Measurements from ENCODE around the gene TMEM132C.

Gene TMEM132C

DNA sequence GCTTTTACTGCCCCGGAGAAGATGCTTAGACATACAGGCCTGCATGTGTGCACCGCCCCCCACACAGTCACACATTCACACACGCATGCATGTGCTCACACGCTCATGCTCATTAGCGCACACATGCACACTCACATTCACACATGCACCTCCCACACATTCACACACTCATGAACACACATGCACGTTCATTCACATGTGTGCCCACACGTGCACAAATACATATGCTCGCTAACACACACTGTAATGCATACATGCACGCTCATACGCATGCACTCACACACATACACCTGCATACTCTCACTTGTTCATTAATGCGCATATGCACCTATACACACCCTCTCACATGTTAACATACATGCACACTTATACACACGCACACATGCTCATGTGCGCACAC, 21.9 kb downstream of the TMEM132C start:
- CTCF ChIA-PET = no interaction called here
- no peak for TF ChIP-seq TCF7L2 (IDR thresholded peaks at IDR 0.05; ENCODE audit: borderline replicate concordance, low read depth, low read length)
- TF ChIP-seq EGR2 (tag by site-specific recombination; IDR thresholded peaks at IDR 0.05; ENCODE audit: low read depth) = no peak
- no peak for TF ChIP-seq RBAK (tag by site-specific recombination; IDR thresholded peaks at IDR 0.05)
- TF ChIP-seq ZNF416 (tag by site-specific recombination; IDR thresholded peaks at IDR 0.05) = no peak
- no peak for TF ChIP-seq ZNF621 (tag by site-specific recombination; IDR thresholded peaks at IDR 0.05)
- TF ChIP-seq, protein P1, sequence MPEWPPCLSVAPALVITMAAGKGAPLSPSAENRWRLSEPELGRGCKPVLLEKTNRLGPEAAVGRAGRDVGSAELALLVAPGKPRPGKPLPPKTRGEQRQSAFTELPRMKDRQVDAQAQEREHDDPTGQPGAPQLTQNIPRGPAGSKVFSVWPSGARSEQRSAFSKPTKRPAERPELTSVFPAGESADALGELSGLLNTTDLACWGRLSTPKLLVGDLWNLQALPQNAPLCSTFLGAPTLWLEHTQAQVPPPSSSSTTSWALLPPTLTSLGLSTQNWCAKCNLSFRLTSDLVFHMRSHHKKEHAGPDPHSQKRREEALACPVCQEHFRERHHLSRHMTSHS (tag by site-specific recombination; IDR thresholded peaks at IDR 0.05) = no peak
- TF ChIP-seq ZNF214 (tag by site-specific recombination; IDR thresholded peaks at IDR 0.05; ENCODE audit: borderline replicate concordance) = no peak
- no peak for TF ChIP-seq SALL2 (tag by site-specific recombination; IDR thresholded peaks at IDR 0.05; ENCODE audit: borderline replicate concordance)
- TF ChIP-seq GLIS1 (tag by site-specific recombination; IDR thresholded peaks at IDR 0.05) = no peak
- TF ChIP-seq ZNF248 (tag by site-specific recombination; IDR thresholded peaks at IDR 0.05) = no peak
- TF ChIP-seq ZNF426 (tag by site-specific recombination; IDR thresholded peaks at IDR 0.05) = no peak
- TF ChIP-seq, protein P2, sequence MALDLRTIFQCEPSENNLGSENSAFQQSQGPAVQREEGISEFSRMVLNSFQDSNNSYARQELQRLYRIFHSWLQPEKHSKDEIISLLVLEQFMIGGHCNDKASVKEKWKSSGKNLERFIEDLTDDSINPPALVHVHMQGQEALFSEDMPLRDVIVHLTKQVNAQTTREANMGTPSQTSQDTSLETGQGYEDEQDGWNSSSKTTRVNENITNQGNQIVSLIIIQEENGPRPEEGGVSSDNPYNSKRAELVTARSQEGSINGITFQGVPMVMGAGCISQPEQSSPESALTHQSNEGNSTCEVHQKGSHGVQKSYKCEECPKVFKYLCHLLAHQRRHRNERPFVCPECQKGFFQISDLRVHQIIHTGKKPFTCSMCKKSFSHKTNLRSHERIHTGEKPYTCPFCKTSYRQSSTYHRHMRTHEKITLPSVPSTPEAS (tag by site-specific recombination; IDR thresholded peaks at IDR 0.05) = no peak
- no peak for TF ChIP-seq ZFP3 (tag by site-specific recombination; IDR thresholded peaks at IDR 0.05; ENCODE audit: low read depth)
- POLR2A ChIA-PET = no interaction called here
- H3K27ac ChIP-seq (ENCODE audit: extremely low read depth, low read depth, low read length) = no peak overlapping the region
- H3K4me3 ChIP-seq (ENCODE audit: low read depth, low read length) = no peak overlapping the region
- no peaks in the 10 kb centered on the region for H3K36me3 ChIP-seq (ENCODE audit: control insufficient read depth in 2 of 2, insufficient read depth in 1 of 2, low read length in 2 of 2)
- no peaks in the 10 kb centered on the region for H3K9me3 ChIP-seq (ENCODE audit: control insufficient read depth, insufficient read depth, low read depth, low read length)
- no peaks in the 10 kb centered on the region for H3K4me1 ChIP-seq (ENCODE audit: control insufficient read depth, insufficient read depth, low read length)

DNA sequence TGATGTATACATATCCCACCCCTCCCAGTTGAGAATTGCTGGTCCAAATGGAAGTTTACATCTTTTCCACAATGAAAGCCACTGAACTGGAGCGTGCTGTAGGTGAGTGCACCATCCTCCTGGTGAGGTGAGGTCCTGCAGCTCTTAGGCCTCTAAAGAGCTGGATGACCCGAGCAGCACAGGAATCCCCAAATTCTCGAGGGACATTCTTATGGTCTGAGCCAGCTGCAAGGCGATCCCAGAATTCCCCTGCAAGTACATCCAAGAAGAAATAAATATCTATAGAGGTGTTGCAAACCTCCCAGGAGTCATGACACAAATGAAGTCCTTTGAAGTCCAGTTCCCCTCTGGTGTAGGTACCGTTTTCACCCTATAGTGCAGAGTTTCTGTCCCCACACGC, 24.0 kb downstream of the TMEM132C start:
- Histone ChIP-seq H3K27ac (ENCODE audit: extremely low read depth, low read depth, low read length) (no peak overlapping the region), H3K9me3 (ENCODE audit: control insufficient read depth, insufficient read depth, low read depth, low read length) (no peaks in the 10 kb centered on the region), H3K4me1 (ENCODE audit: control insufficient read depth, insufficient read depth, low read length) (no peaks in the 10 kb centered on the region), H3K36me3 (ENCODE audit: control insufficient read depth in 2 of 2, insufficient read depth in 1 of 2, low read length in 2 of 2) (no peaks in the 10 kb centered on the region), H3K4me3 (ENCODE audit: low read depth, low read length) (no peak overlapping the region)
- ChIA-PET POLR2A (no interaction called here), CTCF (no interaction called here)
- TF ChIP-seq ZNF654 (tag by site-specific recombination; IDR thresholded peaks at IDR 0.05; ENCODE audit: low read depth) = no peak
- no peak for TF ChIP-seq ZNF626 (tag by site-specific recombination; IDR thresholded peaks at IDR 0.05)
- TF ChIP-seq, protein P3, sequence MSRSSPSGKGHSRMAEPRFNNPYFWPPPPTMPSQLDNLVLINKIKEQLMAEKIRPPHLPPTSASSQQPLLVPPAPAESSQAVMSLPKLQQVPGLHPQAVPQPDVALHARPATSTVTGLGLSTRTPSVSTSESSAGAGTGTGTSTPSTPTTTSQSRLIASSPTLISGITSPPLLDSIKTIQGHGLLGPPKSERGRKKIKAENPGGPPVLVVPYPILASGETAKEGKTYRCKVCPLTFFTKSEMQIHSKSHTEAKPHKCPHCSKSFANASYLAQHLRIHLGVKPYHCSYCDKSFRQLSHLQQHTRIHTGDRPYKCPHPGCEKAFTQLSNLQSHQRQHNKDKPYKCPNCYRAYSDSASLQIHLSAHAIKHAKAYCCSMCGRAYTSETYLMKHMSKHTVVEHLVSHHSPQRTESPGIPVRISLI (tag by site-specific recombination; IDR thresholded peaks at IDR 0.05) = no peak
- no peak for TF ChIP-seq ZNF423 (tag by site-specific recombination; IDR thresholded peaks at IDR 0.05)
- no peak for TF ChIP-seq ZFP3 (tag by site-specific recombination; IDR thresholded peaks at IDR 0.05; ENCODE audit: low read depth)
- no peak for TF ChIP-seq GLIS2 (tag by site-specific recombination; IDR thresholded peaks at IDR 0.05)
- no peak for TF ChIP-seq ZNF510 (tag by site-specific recombination; IDR thresholded peaks at IDR 0.05; ENCODE audit: insufficient replicate concordance)
- no peak for TF ChIP-seq HOXD13 (CRISPR knock-in tag; IDR thresholded peaks at IDR 0.05; ENCODE audit: borderline replicate concordance)
- no peak for TF ChIP-seq ZNF514 (tag by site-specific recombination; IDR thresholded peaks at IDR 0.05)
- TF ChIP-seq, protein P4, sequence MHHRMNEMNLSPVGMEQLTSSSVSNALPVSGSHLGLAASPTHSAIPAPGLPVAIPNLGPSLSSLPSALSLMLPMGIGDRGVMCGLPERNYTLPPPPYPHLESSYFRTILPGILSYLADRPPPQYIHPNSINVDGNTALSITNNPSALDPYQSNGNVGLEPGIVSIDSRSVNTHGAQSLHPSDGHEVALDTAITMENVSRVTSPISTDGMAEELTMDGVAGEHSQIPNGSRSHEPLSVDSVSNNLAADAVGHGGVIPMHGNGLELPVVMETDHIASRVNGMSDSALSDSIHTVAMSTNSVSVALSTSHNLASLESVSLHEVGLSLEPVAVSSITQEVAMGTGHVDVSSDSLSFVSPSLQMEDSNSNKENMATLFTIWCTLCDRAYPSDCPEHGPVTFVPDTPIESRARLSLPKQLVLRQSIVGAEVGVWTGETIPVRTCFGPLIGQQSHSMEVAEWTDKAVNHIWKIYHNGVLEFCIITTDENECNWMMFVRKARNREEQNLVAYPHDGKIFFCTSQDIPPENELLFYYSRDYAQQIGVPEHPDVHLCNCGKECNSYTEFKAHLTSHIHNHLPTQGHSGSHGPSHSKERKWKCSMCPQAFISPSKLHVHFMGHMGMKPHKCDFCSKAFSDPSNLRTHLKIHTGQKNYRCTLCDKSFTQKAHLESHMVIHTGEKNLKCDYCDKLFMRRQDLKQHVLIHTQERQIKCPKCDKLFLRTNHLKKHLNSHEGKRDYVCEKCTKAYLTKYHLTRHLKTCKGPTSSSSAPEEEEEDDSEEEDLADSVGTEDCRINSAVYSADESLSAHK (tag by site-specific recombination; IDR thresholded peaks at IDR 0.05) = no peak

All from HEK293 (cell line).